ELF-1 (cell line): ENCODE measurements around the gene ADGRV1.

Source experiments
- DNase-seq: peaks from one replicate; pipeline ENCODE4 v3.0.0-alpha.2; 2016; ENCODE audit warnings: low read depth, low spot score

Gene ADGRV1

GRCh38 chr5:90866915-90867731 lies 308.5 kb downstream of the ADGRV1 start:
- DNase-seq: no peak

GRCh38 chr5:90868799-90869198 lies 310.2 kb downstream of the ADGRV1 start:
- no peak for DNase-seq

- no peak for DNase-seq
Measured at GRCh38 chr5:90871391-90871991, 312.9 kb downstream of the ADGRV1 start.

- no peak for DNase-seq
Measured at GRCh38 chr5:90873033-90873517, 314.5 kb downstream of the ADGRV1 start.

- no peak for DNase-seq
Measured at GRCh38 chr5:90874066-90874465, 315.5 kb downstream of the ADGRV1 start.

GRCh38 chr5:90875456-90875855 lies 316.9 kb downstream of the ADGRV1 start:
- no peak for DNase-seq

- no peak for DNase-seq
Measured at GRCh38 chr5:90876366-90876765, 317.8 kb downstream of the ADGRV1 start.

GRCh38 chr5:90877049-90877448 lies 318.5 kb downstream of the ADGRV1 start:
- DNase-seq: no peak

- DNase-seq: no peak
Measured at GRCh38 chr5:90878081-90878480, 319.5 kb downstream of the ADGRV1 start.

GRCh38 chr5:90878549-90879196 lies 320.1 kb downstream of the ADGRV1 start:
- no peak for DNase-seq

- no peak for DNase-seq
Measured at GRCh38 chr5:90881626-90882150, 323.1 kb downstream of the ADGRV1 start.

GRCh38 chr5:90882448-90882847 lies 323.9 kb downstream of the ADGRV1 start:
- no peak for DNase-seq

- DNase-seq: no peak
Measured at GRCh38 chr5:90885180-90885868, 326.7 kb downstream of the ADGRV1 start.

- no peak for DNase-seq
Measured at GRCh38 chr5:90886381-90886780, 327.8 kb downstream of the ADGRV1 start.

- DNase-seq: no peak
Measured at GRCh38 chr5:90888511-90889324, 330.1 kb downstream of the ADGRV1 start.

GRCh38 chr5:90889325-90889600 lies 330.7 kb downstream of the ADGRV1 start:
- DNase-seq: no peak

GRCh38 chr5:90890180-90890579 lies 331.6 kb downstream of the ADGRV1 start:
- no peak for DNase-seq

- DNase-seq: no peak
Measured at GRCh38 chr5:90894866-90895420, 336.3 kb downstream of the ADGRV1 start.

GRCh38 chr5:90897618-90898017 lies 339.0 kb downstream of the ADGRV1 start:
- no peak for DNase-seq

- no peak for DNase-seq
Measured at GRCh38 chr5:90898326-90899013, 339.9 kb downstream of the ADGRV1 start.
